ENCODE results near the gene ELANE. TPM values are rescaled to one million over a fixed set of nuclear protein-coding genes. Genes with fewer than 3 reads are reported as not detected.
"Not testable (repeated sequence)": the region's sequence is repeated elsewhere in the genome, so short reads cannot be mapped to it uniquely, and the experiment has no call there.

ELANE gene
- total RNA-seq, 2 donors from 2014 or later = 0.41 TPM; not detected in 1

DNA sequence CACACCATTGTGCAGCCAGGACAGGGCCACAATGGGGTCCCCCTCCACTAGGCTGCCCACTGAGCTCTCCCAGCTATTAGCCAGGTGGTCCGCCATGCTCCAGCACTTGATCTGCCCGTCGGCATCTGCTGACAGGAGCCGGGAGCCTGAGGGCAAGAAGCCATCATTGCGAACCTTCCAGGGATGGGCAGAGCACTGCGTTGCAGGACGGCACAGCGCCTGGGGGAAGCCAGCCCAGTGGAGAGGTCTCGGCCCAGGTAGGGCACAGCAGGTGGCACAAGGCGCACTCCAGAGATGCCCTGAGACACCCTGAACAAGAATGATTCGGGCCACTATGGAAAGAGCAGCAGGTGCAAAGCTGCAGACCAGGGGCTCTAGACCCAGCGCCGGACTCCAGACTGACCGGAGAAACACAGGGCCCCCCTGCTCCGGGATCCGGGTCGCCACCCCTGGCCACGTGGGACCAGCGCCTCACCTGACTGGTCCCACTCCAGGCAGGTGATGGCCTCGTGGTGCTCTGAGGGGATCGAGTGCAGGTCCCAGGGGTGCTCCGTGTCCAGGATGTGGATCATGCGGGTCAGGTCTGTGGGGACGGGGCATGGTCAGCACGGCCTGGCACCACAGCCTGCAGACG lies 37.7 kb downstream of the ELANE start:
- no peak for DNase-seq (ENCODE audit: low spot score)
- ATAC-seq (ENCODE audit: insufficient number of reproducible peaks, low FRiP score, low read depth) = no peak
- H3K4me3 ChIP-seq = no peak overlapping the region
- H3K36me3 ChIP-seq = peaks cover 30% of the 10 kb centered on the region
- TF ChIP-seq CTCF (IDR thresholded peaks at IDR 0.05) = no peak
- no peaks in the 10 kb centered on the region for H3K27me3 ChIP-seq (replicated peaks; ENCODE audit: insufficient read depth)
- no peak overlapping the region for H3K27ac ChIP-seq
- no peaks in the 10 kb centered on the region for H3K9me3 ChIP-seq
- peaks cover 4 to 14% of the 10 kb centered on the region in 2 donors for H3K4me1 ChIP-seq (ENCODE audit: control insufficient read depth in 1 of 2, low read depth in 2 of 2)

DNA sequence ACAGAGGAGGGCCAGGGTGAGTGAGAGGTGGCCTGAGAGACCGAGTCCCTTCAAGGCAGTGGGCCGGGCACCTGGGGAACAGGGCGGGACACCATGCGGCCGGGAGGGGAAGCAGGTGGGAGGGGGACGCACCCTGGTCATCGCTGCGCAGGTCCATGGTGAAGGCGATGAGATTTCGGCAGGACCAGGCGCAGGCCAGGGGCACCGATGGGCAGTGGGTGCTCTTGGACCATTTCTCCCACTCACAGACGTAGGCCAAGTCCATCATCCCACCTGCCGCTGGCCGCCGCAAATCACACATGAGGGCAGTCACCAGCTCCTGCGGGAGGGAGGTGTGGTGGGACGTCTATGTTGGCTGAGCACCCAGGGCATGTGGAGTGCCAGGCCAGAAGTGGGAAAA lies 38.7 kb downstream of the ELANE start:
- Histone ChIP-seq H3K36me3 (peaks cover 25% of the 10 kb centered on the region), H3K4me1 (ENCODE audit: control insufficient read depth in 1 of 2, low read depth in 2 of 2) (peaks cover 4 to 14% of the 10 kb centered on the region in 2 donors), H3K4me3 (no peak overlapping the region), H3K27ac (no peak overlapping the region), H3K27me3 (replicated peaks; ENCODE audit: insufficient read depth) (no peaks in the 10 kb centered on the region), H3K9me3 (no peaks in the 10 kb centered on the region)
- no peak for TF ChIP-seq CTCF (IDR thresholded peaks at IDR 0.05)
- no peak for DNase-seq (ENCODE audit: low spot score)
- no peak for ATAC-seq (ENCODE audit: insufficient number of reproducible peaks, low FRiP score, low read depth)

DNA sequence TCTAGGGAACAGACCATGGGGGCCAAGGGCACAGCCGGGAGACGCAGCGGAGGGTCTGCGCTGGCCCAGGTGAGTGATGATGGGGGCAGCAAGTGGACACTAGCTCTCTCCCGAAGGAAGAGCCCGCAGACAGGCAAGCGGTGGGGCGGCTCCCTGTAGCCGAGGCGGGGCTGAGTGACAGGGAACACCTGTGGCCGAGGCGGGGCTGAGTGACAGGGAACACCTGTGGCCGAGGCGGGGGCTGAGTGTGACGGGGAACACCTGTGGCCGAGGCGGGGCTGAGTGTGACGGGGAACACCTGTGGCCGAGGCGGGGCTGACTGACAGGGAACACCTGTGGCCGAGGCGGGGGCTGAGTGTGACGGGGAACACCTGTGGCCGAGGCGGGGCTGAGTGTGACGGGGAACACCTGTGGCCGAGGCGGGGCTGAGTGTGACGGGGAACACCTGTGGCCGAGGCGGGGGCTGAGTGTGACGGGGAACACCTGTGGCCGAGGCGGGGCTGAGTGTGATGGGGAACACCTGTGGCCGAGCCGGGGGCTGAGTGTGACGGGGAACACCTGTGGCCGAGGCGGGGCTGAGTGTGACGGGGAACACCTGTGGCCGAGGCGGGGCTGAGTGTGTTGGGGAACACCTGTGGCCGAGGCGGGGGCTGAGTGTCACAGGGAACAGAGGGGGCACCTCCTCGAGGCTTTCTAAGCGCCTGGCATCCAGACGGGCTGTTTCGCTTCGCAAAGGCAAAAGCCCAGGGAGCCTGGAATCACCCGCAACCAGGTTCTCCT lies 39.5 kb downstream of the ELANE start:
- H3K4me1 ChIP-seq (ENCODE audit: control insufficient read depth in 1 of 2, low read depth in 2 of 2) = peaks cover 4 to 14% of the 10 kb centered on the region in 2 donors
- not testable (repeated sequence) for ATAC-seq (ENCODE audit: insufficient number of reproducible peaks, low FRiP score, low read depth); H3K27ac ChIP-seq; H3K9me3 ChIP-seq; H3K27me3 ChIP-seq (replicated peaks; ENCODE audit: insufficient read depth); DNase-seq (ENCODE audit: low spot score)
- peaks cover 17% of the 10 kb centered on the region for H3K36me3 ChIP-seq
- peak overlapping the region; percentile 90 for H3K4me3 ChIP-seq

DNA sequence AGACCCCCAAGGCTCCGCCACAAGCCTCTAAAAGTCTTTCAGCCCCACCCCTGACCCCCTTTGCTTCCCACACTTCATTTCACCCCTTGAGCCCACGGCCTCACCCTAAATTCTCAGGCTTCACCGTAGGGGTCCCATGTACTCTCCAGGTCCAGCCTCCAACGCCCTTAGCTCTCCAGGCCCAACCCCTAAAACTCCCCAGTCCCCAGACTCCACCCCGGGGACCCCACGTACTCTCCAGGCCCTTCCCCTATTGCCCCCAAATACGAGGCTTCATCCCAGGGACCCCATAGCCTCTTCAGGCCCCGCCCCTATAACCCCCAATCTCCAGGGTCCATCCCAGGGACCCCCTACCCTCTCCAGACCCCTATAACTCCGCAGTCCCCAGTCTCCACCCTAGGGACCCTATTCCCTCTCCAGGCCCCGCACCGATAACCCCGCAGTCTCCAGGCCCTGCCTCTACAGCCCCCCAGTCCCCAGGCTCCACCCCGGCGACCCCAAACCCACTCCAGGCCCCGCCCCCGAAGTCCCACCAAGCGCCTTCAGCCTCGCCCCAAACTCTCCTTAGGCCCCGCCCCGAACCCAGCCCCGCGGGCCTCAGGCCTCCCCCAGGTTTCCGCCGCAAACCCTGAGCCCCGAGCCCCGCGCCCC lies 40.3 kb downstream of the ELANE start:
- Histone ChIP-seq H3K4me3 (peak overlapping the region; percentile 90), H3K27me3 (replicated peaks; ENCODE audit: insufficient read depth) (no peaks in the 10 kb centered on the region), H3K36me3 (peaks cover 12% of the 10 kb centered on the region), H3K4me1 (ENCODE audit: control insufficient read depth in 1 of 2, low read depth in 2 of 2) (peaks cover 4 to 14% of the 10 kb centered on the region in 2 donors), H3K27ac (peak overlapping the region; percentile 61 to 91), H3K9me3 (no peaks in the 10 kb centered on the region)
- no peak for TF ChIP-seq CTCF (IDR thresholded peaks at IDR 0.05)
- no peak for DNase-seq (ENCODE audit: low spot score)
- ATAC-seq (ENCODE audit: insufficient number of reproducible peaks, low FRiP score, low read depth) = no peak

- peak within 1 kb of the TSS; percentile 90 for H3K4me3 ChIP-seq
- DNase-seq (ENCODE audit: low spot score) (peak; percentile 64), ATAC-seq (ENCODE audit: insufficient number of reproducible peaks, low FRiP score, low read depth) (peak; percentile 83)
- H3K4me1 ChIP-seq (ENCODE audit: control insufficient read depth in 1 of 2, low read depth in 2 of 2) = peaks cover 4 to 14% of the 10 kb centered on the region in 2 donors
- H3K9me3 ChIP-seq = no peaks in the 10 kb centered on the region
- TF ChIP-seq CTCF (IDR thresholded peaks at IDR 0.05) = no peak
- H3K27me3 ChIP-seq (replicated peaks; ENCODE audit: insufficient read depth) = no peaks in the 10 kb centered on the region
- peak within 1 kb of the TSS; percentile 61 to 91 for H3K27ac ChIP-seq
- peaks cover 12% of the 10 kb centered on the region for H3K36me3 ChIP-seq
Measured at GRCh38 chr19:892894-893689, 41.0 kb downstream of the ELANE start, which contains the start of the genes MED16 and RNU6-9. Gene MED16 (minus strand): TSS chr19:893187. CDS start chr19:891131, 2,056 bp downstream. Gene RNU6-9 (plus strand): TSS chr19:893484.

All from thoracic aorta (tissue), 2 donors.